ENCODE measurements around the gene ELP4.

The ELP4 gene

DNA sequence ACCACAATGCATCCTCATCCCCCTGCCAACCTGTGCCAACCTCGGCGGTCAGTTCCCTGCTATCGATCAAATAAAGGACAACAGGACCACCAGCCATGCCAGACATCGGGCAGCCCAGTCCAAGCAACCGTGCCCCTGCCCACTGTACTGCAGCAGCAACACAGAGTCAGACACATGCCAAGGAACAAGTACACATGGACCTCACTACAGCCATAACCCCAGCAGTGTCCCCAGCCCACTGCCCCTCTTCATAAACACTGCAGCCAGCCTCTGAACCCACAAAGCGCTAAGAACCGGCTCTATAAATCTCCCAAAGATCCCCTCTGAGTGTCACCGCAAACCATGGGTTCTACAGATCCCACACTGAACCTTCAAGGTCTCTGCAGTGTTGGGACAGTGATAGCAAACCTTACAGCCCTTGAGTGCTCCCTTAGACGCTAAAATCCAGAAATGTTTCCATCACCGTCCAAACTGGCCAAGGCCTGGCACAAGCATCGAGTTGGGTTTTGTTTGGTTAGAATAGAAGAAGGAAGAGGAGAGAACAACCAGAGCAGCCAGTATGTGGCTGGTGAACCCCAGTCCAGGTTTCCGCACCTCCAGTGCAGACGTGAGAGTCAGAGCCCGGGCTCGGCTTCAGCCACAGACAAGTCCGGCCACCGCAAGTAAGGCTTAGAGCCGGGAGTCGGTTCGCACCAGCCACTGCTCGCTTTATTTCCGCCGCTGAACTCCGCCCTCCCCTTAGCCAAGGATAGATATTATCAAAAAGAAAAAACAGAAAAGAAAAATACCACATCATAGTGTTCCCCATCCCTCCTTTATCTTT, 293.6 kb downstream of the ELP4 start:
- peaks cover 4 to 81% of the 10 kb centered on the region in 2 experiments; a peak in 2 of 3 replicates for H3K36me3 ChIP-seq (ENCODE audit: control insufficient read depth in 2 of 2, insufficient read depth in 1 of 2, low read length in 2 of 2)
- ChIA-PET POLR2A (no interaction called here), CTCF (interaction anchor here (0.7 kb wide), 1 partner anchor 632 kb away, joined by 3 read pairs; no protein-coding TSS in a partner anchor)
- no peaks in the 10 kb centered on the region for H3K4me1 ChIP-seq (ENCODE audit: control insufficient read depth, insufficient read depth, low read length)
- no peak overlapping the region for H3K27ac ChIP-seq (ENCODE audit: extremely low read depth, low read depth, low read length)
- H3K4me3 ChIP-seq (ENCODE audit: low read depth, low read length), result no peak overlapping the region
- no peaks in the 10 kb centered on the region for H3K9me3 ChIP-seq (ENCODE audit: control insufficient read depth, insufficient read depth, low read depth, low read length)
- TF ChIP-seq, protein P1, sequence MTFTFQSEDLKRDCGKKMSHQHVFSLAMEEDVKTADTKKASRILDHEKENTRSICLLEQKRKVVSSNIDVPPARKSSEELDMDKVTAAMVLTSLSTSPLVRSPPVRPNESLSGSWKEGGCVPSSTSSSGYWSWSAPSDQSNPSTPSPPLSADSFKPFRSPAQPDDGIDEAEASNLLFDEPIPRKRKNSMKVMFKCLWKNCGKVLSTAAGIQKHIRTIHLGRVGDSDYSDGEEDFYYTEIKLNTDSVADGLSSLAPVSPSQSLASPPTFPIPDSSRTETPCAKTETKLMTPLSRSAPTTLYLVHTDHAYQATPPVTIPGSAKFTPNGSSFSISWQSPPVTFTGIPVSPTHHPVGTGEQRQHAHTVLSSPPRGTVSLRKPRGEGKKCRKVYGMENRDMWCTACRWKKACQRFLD (tag by site-specific recombination; IDR thresholded peaks at IDR 0.05), result no peak
- TF ChIP-seq, protein P2, sequence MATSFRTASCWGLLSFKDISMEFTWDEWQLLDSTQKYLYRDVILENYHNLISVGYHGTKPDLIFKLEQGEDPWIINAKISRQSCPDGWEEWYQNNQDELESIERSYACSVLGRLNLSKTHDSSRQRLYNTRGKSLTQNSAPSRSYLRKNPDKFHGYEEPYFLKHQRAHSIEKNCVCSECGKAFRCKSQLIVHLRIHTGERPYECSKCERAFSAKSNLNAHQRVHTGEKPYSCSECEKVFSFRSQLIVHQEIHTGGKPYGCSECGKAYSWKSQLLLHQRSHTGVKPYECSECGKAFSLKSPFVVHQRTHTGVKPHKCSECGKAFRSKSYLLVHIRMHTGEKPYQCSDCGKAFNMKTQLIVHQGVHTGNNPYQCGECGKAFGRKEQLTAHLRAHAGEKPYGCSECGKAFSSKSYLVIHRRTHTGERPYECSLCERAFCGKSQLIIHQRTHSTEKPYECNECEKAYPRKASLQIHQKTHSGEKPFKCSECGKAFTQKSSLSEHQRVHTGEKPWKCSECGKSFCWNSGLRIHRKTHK (tag by site-specific recombination; IDR thresholded peaks at IDR 0.05), result no peak
- TF ChIP-seq ZNF23 (tag by site-specific recombination; IDR thresholded peaks at IDR 0.05; ENCODE audit: borderline replicate concordance) (no peak), SP2 (tag by site-specific recombination; IDR thresholded peaks at IDR 0.05) (no peak), ZNF19 (tag by site-specific recombination; IDR thresholded peaks at IDR 0.05; ENCODE audit: low read depth) (no peak), ZNF830 (tag by site-specific recombination; IDR thresholded peaks at IDR 0.05; ENCODE audit: low read depth) (no peak), ZNF274 (IDR thresholded peaks at IDR 0.05; ENCODE audit: low read length) (no peak), ZNF274 (tag by site-specific recombination; IDR thresholded peaks at IDR 0.05; ENCODE audit: borderline replicate concordance) (no peak), ZNF776 (tag by site-specific recombination; IDR thresholded peaks at IDR 0.05; ENCODE audit: borderline replicate concordance) (no peak), IKZF3 (tag by site-specific recombination; IDR thresholded peaks at IDR 0.05) (no peak), ZNF398 (tag by site-specific recombination; IDR thresholded peaks at IDR 0.05) (no peak), OVOL3 (tag by site-specific recombination; IDR thresholded peaks at IDR 0.05) (no peak), KLF8 (tag by site-specific recombination; IDR thresholded peaks at IDR 0.05) (no peak), ZNF785 (tag by site-specific recombination; IDR thresholded peaks at IDR 0.05) (no peak), ZNF645 (tag by site-specific recombination; IDR thresholded peaks at IDR 0.05) (no peak), ZNF423 (tag by site-specific recombination; IDR thresholded peaks at IDR 0.05) (no peak)
- TF ChIP-seq, protein P3, sequence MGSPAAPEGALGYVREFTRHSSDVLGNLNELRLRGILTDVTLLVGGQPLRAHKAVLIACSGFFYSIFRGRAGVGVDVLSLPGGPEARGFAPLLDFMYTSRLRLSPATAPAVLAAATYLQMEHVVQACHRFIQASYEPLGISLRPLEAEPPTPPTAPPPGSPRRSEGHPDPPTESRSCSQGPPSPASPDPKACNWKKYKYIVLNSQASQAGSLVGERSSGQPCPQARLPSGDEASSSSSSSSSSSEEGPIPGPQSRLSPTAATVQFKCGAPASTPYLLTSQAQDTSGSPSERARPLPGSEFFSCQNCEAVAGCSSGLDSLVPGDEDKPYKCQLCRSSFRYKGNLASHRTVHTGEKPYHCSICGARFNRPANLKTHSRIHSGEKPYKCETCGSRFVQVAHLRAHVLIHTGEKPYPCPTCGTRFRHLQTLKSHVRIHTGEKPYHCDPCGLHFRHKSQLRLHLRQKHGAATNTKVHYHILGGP (tag by site-specific recombination; IDR thresholded peaks at IDR 0.05), result no peak
- TF ChIP-seq, protein P4, sequence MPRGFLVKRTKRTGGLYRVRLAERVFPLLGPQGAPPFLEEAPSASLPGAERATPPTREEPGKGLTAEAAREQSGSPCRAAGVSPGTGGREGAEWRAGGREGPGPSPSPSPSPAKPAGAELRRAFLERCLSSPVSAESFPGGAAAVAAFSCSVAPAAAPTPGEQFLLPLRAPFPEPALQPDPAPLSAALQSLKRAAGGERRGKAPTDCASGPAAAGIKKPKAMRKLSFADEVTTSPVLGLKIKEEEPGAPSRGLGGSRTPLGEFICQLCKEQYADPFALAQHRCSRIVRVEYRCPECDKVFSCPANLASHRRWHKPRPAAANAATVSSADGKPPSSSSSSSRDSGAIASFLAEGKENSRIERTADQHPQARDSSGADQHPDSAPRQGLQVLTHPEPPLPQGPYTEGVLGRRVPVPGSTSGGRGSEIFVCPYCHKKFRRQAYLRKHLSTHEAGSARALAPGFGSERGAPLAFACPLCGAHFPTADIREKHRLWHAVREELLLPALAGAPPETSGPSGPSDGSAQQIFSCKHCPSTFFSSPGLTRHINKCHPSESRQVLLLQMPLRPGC (tag by site-specific recombination; IDR thresholded peaks at IDR 0.05), result no peak

Data from HEK293 (cell line).